ENCODE measurements around the gene CCDC190.

DNA sequence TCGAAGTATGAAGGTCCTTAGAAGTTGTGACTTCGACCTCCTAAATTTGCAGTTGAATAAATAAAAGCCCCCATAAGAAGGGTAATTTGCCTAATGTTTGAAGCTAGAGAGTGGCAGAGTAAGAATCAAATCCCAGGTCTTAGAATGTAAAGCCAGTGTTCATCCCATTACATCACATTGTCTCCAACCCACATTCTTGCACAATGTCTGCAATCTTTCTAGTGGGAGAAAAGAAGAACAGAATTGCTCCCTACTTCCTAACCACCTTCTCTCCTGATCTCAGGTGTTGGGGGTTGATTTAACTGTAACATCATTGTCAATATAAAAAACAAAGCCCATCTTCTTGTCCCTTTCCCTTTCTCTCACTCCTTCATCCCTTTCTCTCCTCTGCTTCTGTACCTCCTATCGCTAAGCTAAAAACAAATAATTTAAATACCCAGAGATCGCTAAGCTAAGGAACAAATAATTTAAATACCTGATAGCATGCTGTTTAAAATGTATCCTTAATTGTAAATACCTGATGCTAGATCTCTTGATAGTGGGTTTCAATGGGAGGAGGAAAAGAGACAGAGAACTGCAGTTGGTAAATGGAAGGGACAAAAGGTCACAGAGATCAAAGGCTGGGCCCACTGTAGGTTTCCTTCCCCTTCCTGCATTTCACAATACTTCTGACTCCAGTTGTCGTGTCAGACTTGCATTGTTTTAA, 32.1 kb upstream of the CCDC190 start:
- TF ChIP-seq, protein P1, sequence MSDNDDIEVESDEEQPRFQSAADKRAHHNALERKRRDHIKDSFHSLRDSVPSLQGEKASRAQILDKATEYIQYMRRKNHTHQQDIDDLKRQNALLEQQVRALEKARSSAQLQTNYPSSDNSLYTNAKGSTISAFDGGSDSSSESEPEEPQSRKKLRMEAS (IDR thresholded peaks at IDR 0.05): no peak
- no peak for TF ChIP-seq EP300 (IDR thresholded peaks at IDR 0.05; ENCODE audit: borderline replicate concordance)
- TF ChIP-seq CEBPB (IDR thresholded peaks at IDR 0.05): peak; percentile 57
- TF ChIP-seq, protein P2, sequence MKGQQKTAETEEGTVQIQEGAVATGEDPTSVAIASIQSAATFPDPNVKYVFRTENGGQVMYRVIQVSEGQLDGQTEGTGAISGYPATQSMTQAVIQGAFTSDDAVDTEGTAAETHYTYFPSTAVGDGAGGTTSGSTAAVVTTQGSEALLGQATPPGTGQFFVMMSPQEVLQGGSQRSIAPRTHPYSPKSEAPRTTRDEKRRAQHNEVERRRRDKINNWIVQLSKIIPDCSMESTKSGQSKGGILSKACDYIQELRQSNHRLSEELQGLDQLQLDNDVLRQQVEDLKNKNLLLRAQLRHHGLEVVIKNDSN (IDR thresholded peaks at IDR 0.05): no peak
- no peak for TF ChIP-seq RAD21 (IDR thresholded peaks at IDR 0.05; ENCODE audit: low read depth)
